GM23248 (cell line): ENCODE results near the gene ZG16. TPM values are rescaled to one million over a fixed set of nuclear protein-coding genes. Genes with fewer than 3 reads are reported as not detected.
"Not testable (repeated sequence)": the region's sequence is repeated elsewhere in the genome, so short reads cannot be mapped to it uniquely, and the experiment has no call there.

Experiments used
- DNase-seq: peaks from one replicate; pipeline ENCODE4 v3.0.0-alpha.2; 2015
- H2AFZ ChIP-seq: fragments of 200-600 bp; sonication (generic); 2 replicates; pipeline ENCODE4 v1.6.1; 2016; ENCODE audit warnings: antibody characterized with exemption
- H3F3A ChIP-seq: fragments of 200-600 bp; sonication (generic); 2 replicates; pipeline ENCODE4 v1.6.1; 2016; ENCODE audit warnings: mild to moderate bottlenecking, antibody characterized with exemption, mixed run types; ENCODE audit not compliant: insufficient read depth
- H3K27ac ChIP-seq: fragments of 200-600 bp; sonication (generic); 2 replicates; pipeline ENCODE4 v1.5.1; 2016; ENCODE audit warnings: mild to moderate bottlenecking
- H3K27me3 ChIP-seq: fragments of 200-600 bp; sonication (generic); replicated peaks from 2 replicates; pipeline ENCODE4 v1.6.1; 2016; ENCODE audit warnings: mild to moderate bottlenecking; ENCODE audit not compliant: insufficient read depth
- H3K36me3 ChIP-seq: fragments of 200-600 bp; sonication (generic); 2 replicates; pipeline ENCODE4 v1.6.1; 2016; ENCODE audit warnings: low read depth, mild to moderate bottlenecking
- H3K4me1 ChIP-seq: fragments of 200-600 bp; sonication (generic); 2 replicates; pipeline ENCODE4 v1.6.1; 2016; ENCODE audit warnings: mild to moderate bottlenecking; ENCODE audit not compliant: insufficient read depth
- H3K4me2 ChIP-seq: fragments of 200-600 bp; sonication (generic); one replicate; pipeline ENCODE4 v1.6.1; 2016; ENCODE audit warnings: mild to moderate bottlenecking; ENCODE audit not compliant: unreplicated experiment
- H3K4me3 ChIP-seq: fragments of 200-600 bp; sonication (generic); 2 replicates; pipeline ENCODE4 v1.5.1; 2016; ENCODE audit warnings: mild to moderate bottlenecking
- H3K79me2 ChIP-seq: fragments of 200-600 bp; sonication (generic); 2 replicates; pipeline ENCODE4 v1.6.1; 2016; ENCODE audit warnings: mild to moderate bottlenecking; ENCODE audit not compliant: insufficient read depth
- H3K9ac ChIP-seq: fragments of 200-600 bp; sonication (generic); 2 replicates; pipeline ENCODE4 v1.6.1; 2016; ENCODE audit warnings: mild to moderate bottlenecking
- H3K9me2 ChIP-seq: fragments of 200-600 bp; sonication (generic); 2 replicates; pipeline ENCODE4 v1.6.1; 2016; ENCODE audit warnings: mixed run types, mild to moderate bottlenecking, moderate library complexity; ENCODE audit not compliant: insufficient read depth
- H3K9me3 ChIP-seq: fragments of 200-600 bp; sonication (generic); one replicate; pipeline ENCODE4 v1.6.1; 2017; ENCODE audit warnings: low read depth
- H4K20me1 ChIP-seq: fragments of 200-600 bp; sonication (generic); 2 replicates; pipeline ENCODE4 v1.6.0; 2016; ENCODE audit not compliant: insufficient read depth
- EZH2 ChIP-seq: fragments of 200-600 bp; sonication (generic); IDR thresholded peaks from 2 replicates; pipeline ENCODE4 v1.6.1; 2018; ENCODE audit warnings: antibody characterized with exemption, mild to moderate bottlenecking; ENCODE audit not compliant: insufficient read depth, poor library complexity, severe bottlenecking
- EZH2phosphoT487 ChIP-seq: fragments of 200-600 bp; sonication (generic); IDR thresholded peaks from 2 replicates; pipeline ENCODE4 v1.6.1; 2018; ENCODE audit warnings: antibody characterized with exemption, moderate library complexity, mild to moderate bottlenecking, low read depth; ENCODE audit not compliant: insufficient read depth
- WGBS, 2 experiments: methylation state at CpG; one replicate each; pipeline ENCODE4 v1.1.6; 2015 to 2017; ENCODE audit warnings: low lambda C conversion rate in 2 of 2, low coverage in 1 of 2; ENCODE audit errors: missing lambda C conversion rate in 2 of 2; 5-methylcytosine and 5-hydroxymethylcytosine counted together
- in situ Hi-C: fragments of 300-500 bp; cut with MboI; formaldehyde crosslinking; loops from 2 replicates; pipeline ENCODE4 v1.15.0; 2020
- polyA plus RNA-seq: library from polyadenylated mRNA; unstranded; fragments of >200 nt; fragmentation: Nextera tagmentation; extraction: Ambion mirVana; gene quantifications from 2 replicates; pipeline ENCODE4 v1.2.1, GENCODE V29; 2016
- total RNA-seq: library from RNA; depleted of rRNA; stranded (reverse); fragments of >200 nt; shearing (Covaris generic); gene quantifications from 2 replicates; pipeline ENCODE4 v1.2.3, GENCODE V29; 2014

The ZG16 gene
- total and polyA plus RNA-seq, 2 experiments from 2014 or later = not detected

DNA sequence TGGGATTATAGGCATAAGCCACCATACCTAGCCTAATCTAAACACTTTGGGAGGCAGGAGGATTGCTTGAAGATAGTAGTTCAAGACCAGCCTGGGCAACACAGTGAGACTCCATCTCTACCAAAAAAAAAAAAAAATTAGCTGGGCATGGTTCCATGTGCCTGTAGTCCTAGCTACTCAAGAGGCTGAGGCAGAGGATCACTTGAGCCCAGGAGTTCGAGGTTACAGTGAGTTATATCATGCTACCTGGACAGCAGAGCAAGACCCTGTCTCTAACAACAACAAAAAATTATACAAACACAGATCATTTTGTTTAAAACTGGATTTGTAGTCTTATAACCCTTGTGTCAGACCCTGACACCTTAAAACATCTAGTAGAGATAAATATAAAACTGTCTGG is 24.5 kb upstream of the ZG16 start:
- no peak overlapping the region for H3K4me2 ChIP-seq
- in situ Hi-C loops = no loop called here
- peaks cover 9% of the 10 kb centered on the region; the same call in 1 of the 2 replicates for H3K4me1 ChIP-seq
- H4K20me1 ChIP-seq = no peaks in the 10 kb centered on the region
- no peak for DNase-seq
- peaks cover 6% of the 10 kb centered on the region; the same call in 1 of the 2 replicates for H3F3A ChIP-seq
- TF ChIP-seq EZH2 (no peak), EZH2phosphoT487 (no peak)
- no peak overlapping the region for H2AFZ ChIP-seq
- no peaks in the 10 kb centered on the region for H3K9me3 ChIP-seq
- H3K9ac ChIP-seq = no peak overlapping the region
- H3K36me3 ChIP-seq = no peaks in the 10 kb centered on the region
- H3K79me2 ChIP-seq = no peaks in the 10 kb centered on the region
- 14 to 17% methylated on average over 1 of the region's 1 CpG for WGBS, 2 experiments
- H3K4me3 ChIP-seq = no peak overlapping the region
- H3K27ac ChIP-seq = no peak overlapping the region
- no peaks in the 10 kb centered on the region for H3K9me2 ChIP-seq
- no peaks in the 10 kb centered on the region for H3K27me3 ChIP-seq

DNA sequence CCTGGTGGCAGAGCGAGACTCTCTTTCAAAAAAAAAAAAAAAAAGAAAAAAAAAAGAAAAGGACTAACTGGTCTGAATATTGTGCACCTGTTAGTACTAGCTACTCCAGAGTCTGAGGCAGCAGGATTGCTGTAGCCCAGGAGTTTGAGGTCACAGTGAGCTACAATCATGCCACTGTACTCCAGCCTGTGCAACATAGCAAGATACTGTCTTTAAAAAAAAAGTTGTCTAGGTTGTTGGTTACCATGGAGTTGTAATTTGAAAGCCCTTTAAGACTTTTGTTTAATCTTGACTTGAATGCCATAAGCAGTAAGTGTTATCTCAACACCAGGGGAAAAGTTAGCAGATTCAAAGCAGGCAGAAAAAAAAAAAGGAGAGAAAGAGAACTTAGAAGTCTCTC is 21.4 kb upstream of the ZG16 start:
- no peak for DNase-seq
- Histone ChIP-seq H3K4me1 (peaks cover 9% of the 10 kb centered on the region; the same call in 1 of the 2 replicates), H2AFZ (no peak overlapping the region), H3K4me2 (no peak overlapping the region), H3F3A (peaks cover 6% of the 10 kb centered on the region; the same call in 1 of the 2 replicates), H3K4me3 (no peak overlapping the region), H3K36me3 (no peaks in the 10 kb centered on the region), H3K79me2 (no peaks in the 10 kb centered on the region), H3K9me3 (no peaks in the 10 kb centered on the region), H3K9me2 (no peaks in the 10 kb centered on the region), H3K27me3 (no peaks in the 10 kb centered on the region), H3K27ac (no peak overlapping the region), H4K20me1 (no peaks in the 10 kb centered on the region), H3K9ac (no peak overlapping the region)
- WGBS, 2 experiments = 17% methylated on average over 1 of the region's 1 CpG; no CpG with 5 or more reads in 1 of the 2 experiments
- TF ChIP-seq EZH2 = no peak
- no peak for TF ChIP-seq EZH2phosphoT487
- in situ Hi-C loops = no loop called here

DNA sequence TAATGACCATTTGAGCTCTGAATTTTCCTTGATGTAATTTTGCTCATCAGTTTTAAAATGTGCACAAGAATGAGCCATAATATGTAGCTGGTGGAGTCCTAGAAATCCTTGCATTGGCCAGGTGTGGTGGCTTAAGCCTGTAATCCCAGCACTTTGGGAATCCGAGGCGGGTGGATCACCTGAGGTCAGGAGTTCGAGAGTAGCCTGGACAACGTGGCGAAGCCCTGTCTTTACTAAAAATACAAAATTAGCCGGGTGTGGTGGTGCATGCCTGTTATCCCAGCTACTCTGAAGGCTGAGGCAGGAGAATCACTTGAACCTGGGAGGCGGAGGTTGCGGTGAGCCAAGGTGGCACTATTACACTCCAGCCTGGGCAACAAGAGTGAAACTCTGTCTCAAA is 21.0 kb upstream of the ZG16 start:
- H3K4me1 ChIP-seq, H4K20me1 ChIP-seq, H3K79me2 ChIP-seq, in situ Hi-C loops, DNase-seq, H3F3A ChIP-seq, H2AFZ ChIP-seq, H3K9me2 ChIP-seq, H3K4me3 ChIP-seq, H3K27ac ChIP-seq, H3K9me3 ChIP-seq, H3K9ac ChIP-seq, H3K36me3 ChIP-seq, H3K27me3 ChIP-seq, H3K4me2 ChIP-seq: not testable (repeated sequence)
- WGBS, 2 experiments = 55 to 62% methylated on average over 8 of the region's 8 CpGs

DNA sequence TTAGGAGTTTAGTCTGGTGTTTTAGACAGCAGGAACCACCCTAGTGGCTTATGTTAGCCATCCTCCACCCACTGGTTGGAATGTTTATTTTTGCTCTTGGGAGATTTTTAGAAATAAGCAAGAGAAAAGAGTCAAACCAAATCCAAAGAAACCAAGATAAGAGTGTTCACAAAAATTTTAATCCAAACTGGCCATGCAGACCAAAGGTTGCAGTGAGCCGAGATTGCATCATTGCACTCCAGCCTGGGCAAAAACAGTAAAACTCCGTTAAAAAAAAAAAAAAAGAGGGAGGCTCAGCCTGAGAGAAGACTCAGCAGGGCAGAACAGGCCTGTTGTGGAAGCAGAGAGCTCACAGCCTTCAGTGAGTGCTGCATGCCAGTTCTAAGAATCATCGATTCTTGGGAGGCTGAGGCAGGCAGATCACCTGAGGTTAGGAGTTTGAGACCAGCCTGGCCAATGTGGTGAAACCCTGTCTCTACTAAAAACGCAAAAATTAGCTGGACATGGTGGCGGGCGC is 20.0 kb upstream of the ZG16 start:
- H3K27me3 ChIP-seq = no peaks in the 10 kb centered on the region
- no peak overlapping the region for H3K4me3 ChIP-seq
- peak overlapping the region; percentile 35 for H3K27ac ChIP-seq
- no peaks in the 10 kb centered on the region for H4K20me1 ChIP-seq
- no peaks in the 10 kb centered on the region for H3K9me3 ChIP-seq
- no peaks in the 10 kb centered on the region for H3K36me3 ChIP-seq
- H3K9ac ChIP-seq = 0 out of 2 replicates have a peak overlapping the region, but pooled peaks have one; percentile 11
- no peaks in the 10 kb centered on the region for H3K9me2 ChIP-seq
- TF ChIP-seq EZH2phosphoT487 = no peak
- TF ChIP-seq EZH2 = no peak
- no peak overlapping the region for H3K4me2 ChIP-seq
- in situ Hi-C loops = no loop called here
- H3K79me2 ChIP-seq = no peaks in the 10 kb centered on the region
- peak overlapping the region; percentile 59 for H2AFZ ChIP-seq
- H3K4me1 ChIP-seq = peaks cover 9% of the 10 kb centered on the region; the same call in 1 of the 2 replicates
- H3F3A ChIP-seq = peaks cover 6% of the 10 kb centered on the region; the same call in 1 of the 2 replicates
- peak; percentile 66 for DNase-seq
- WGBS, 2 experiments = 45 to 53% methylated on average over 6 of the region's 6 CpGs
